ENCODE measurements around the gene PTH2.
"Not testable (repeated sequence)": the region's sequence is repeated elsewhere in the genome, so short reads cannot be mapped to it uniquely, and the experiment has no call there.

Gene PTH2

DNA sequence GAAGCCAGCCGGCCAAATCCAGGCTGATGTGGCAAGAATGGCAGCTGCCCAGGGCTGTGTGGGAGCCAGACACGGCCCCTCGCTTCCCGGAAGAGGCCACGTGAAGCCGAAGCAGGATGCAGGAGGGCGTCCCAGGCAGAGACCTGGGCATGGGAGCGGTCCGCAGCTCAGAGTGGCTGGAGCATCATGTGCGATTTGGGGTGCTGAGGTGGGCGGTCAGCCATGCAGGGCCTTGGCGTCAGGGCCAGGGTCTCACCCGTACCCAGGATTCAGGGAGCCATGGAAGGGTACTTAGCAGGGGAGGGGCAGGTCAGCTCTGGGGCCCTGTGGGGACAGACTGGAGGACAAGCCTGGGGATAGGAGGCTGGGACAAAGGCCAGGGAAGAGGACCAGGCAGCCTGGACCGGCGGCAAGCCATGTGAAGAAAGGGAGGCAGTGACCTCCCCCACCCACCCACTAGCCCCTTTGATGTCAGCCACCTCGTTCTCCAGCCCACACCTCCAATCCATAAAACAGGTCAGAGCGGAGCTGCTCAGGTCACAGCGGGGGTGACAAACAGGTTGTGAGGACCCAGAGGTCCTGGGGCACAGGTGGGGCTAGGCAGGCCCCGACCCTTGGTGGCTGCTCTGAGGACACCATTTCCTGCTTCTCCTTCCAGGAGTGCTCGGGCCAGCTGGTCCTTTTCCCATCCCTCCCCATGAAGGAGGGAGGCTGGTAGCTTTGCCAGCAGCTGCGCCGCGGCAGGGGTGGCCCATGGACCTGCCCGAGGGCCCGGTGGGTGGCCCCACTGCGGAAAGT is 32.9 kb downstream of the PTH2 start:
- no peak for DNase-seq

DNA sequence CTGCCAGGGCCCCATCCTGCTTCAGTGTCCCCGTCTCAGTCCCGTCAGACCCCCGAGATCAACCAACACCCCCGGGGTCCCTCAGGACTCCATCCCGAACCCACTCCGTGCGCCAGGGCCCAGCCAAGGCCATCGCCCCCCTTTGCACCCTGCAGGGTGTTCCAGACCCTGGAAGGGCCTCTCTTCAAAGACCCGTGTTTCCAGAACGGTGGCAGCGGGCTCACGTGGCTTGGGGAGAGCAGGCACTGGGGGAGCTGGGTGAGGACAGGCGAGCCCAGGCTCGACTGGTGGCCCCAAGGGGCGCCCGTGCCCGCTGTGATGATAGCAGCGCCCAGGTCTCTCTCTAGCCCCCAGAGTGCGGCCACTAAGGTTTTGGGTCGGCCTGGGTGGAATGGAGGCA is 33.8 kb downstream of the PTH2 start:
- no peak for DNase-seq

DNA sequence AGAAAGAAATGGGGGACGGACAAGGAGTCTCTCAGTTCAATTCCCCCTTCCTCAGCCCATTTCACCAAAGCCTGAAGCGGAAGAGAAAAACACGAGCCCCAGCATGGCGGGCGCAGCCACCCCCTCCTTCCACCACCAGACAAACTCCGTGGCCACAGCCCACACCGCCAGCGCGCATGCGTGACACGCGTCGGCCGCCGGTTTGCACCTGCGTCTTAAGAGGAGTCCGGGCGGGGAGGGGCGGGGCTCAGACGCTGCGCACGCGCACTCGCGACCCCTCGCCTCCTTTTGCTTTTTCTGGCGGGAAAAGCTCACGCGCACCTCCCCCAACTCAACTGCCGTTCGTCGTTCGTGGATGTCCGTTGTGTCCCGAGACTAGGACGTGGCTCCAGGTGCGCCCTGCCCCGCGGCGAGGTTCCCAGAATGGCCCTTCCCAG is 35.3 kb downstream of the PTH2 start, which contains the start of gene KASH5:
KASH5 (plus strand) TSS at position 314 of the 437 bp plus-strand sequence. CDS start 2,635 bp downstream, outside the sequence.
- DNase-seq, result peak in 34 of 56 donors; percentile 4 to 67 (median 24)

DNA sequence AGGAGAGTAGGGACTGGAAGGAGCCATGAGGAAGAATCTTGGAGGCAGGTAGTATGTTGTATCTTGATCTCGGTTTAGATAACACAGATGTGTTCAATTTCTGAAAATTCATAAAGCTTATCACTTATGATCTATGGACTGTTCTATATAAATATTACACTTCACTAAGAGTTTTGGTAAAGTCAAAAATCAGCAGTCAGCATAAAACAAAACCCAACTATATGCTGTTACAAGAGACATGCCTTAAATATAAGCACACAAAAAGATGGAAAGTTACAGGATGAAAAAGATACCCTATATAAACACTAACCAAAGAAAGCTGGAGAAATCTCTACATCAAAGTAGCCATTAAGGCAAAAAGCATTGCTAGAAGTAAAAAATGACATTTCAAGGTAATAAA is 39.6 kb downstream of the PTH2 start:
- DNase-seq, result no peak

DNA sequence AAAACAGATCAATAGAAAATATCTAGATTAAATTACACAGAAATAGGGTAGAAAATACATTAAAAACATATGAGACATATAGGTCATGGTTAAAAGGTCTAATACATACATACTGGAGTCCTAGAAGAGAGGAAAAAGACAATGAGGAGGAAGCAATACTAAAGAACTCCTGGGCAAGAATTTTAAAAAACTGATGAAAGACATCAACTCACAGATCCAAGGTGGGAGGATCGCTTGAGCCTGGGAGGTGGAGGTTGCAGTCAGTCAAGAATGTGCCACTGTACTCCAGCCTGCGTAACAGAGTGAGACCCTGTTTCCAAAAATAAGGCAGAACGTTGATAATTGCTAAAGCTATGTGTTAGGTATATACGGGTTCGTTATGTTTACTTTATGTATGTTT is 40.6 kb downstream of the PTH2 start:
- DNase-seq, result no peak

DNA sequence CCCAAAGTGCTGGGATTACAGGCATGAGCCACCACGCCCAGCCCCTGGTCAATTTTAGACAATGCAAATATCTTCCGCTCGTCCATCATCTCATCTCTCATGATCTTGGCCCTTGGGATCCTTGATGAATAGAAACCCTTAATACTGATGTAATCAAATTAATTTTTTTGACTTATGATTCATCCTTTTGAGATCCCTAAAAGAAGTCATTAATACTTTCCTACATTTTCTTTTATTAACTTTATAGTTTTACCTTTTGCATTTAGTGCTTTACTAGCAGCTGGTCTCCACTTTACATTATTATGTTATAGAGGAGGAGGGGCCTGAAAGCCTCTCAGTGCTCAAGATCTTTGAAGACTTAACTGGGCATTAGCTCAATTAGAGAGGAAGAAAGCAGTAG is 42.9 kb downstream of the PTH2 start:
- DNase-seq, result no peak

DNA sequence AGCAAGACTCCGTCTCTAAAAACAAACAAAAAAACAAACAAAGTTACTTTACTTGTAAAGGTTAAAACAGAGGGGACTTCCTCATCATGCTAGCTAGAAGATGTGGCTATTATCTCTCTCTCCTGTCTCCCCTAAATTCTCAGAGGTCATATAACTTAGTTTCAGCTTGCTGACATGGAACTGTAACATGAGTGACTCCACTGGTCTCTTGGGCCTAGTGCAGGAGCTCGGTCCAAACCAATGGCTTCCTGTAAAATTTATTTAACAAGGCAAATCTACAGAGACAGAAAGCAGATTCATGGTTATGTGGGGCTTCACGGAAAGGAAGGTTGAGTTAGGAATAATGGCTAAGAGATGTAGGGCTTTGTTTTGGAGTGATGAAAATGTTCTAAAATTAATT is 44.7 kb downstream of the PTH2 start:
- no peak for DNase-seq

DNA sequence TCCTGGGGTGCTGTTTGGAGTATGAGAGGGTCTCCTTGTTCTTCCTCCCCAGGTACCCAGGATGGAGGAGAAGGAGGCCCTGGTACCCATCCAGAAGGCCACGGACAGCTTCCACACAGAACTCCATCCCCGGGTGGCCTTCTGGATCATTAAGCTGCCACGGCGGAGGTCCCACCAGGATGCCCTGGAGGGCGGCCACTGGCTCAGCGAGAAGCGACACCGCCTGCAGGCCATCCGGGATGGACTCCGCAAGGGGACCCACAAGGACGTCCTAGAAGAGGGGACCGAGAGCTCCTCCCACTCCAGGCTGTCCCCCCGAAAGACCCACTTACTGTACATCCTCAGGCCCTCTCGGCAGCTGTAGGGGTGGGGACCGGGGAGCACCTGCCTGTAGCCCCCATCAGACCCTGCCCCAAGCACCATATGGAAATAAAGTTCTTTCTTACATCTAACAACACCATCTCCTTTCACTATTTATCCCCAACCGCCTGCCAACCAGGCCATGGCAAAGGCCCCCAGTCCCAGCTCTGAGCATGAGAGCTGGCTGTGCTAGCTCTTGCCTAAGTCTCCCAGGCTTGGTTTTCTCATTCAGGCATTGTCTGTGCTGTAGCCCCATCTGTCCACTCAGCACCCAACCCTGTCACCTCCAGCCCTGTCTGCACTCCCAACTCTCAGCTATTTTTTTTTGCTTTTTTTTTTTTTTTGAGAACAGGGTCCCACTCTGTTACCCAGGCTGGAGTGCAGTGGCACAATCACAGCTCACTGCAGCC is 48.4 kb downstream of the PTH2 start:
- no peak for DNase-seq

DNA sequence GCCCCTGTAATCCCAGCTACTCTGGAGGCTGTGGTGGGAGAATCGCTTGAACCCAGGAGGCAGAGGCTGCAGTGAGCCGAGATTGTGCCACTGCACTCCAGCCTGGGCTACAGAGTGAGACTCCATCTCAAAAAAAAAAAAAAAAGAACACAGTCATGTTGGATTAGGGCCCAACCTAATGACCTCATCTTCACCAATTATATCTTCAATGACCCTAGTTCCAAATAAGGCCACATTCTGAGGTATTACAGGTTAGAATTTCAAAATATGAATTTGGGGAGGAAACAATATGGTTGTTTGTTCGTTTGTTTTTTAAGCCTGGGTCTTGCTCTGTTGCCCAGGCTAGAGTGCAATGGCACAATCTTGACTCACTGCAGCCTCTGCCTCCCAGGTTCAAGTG is 50.1 kb downstream of the PTH2 start:
- DNase-seq, result not testable (repeated sequence)

All from amygdala (tissue), 56 donors.